HEK293T (cell line): ENCODE data around the gene UCP2.

Experiments
- CTCF ChIA-PET: fragments of 350-600 bp; formaldehyde crosslinking; extraction: SDS; loops from one replicate; lab custom pipeline; 2021; ENCODE audit warnings: antibody characterized with exemption, inconsistent platforms; lab: Yijun Ruan, JAX
- POLR2A ChIA-PET: fragments of 350-600 bp; formaldehyde crosslinking; extraction: SDS; loops from one replicate; lab custom pipeline; 2020; ENCODE audit warnings: antibody characterized with exemption, inconsistent platforms; lab: Yijun Ruan, JAX
- DNase-seq: peaks from one replicate; pipeline ENCODE4 v3.0.0; 2012; ENCODE audit warnings: mixed read lengths; ENCODE audit errors: extremely low spot score
- ARNT ChIP-seq: fragments of 450-650 bp; IDR thresholded peaks from 2 replicates; pipeline ENCODE4 v1.6.1; 2017; ENCODE audit warnings: mild to moderate bottlenecking
- BHLHE40 ChIP-seq: fragments of 450-650 bp; IDR thresholded peaks from 2 replicates; pipeline ENCODE4 v1.6.1; 2016; ENCODE audit warnings: mild to moderate bottlenecking, moderate library complexity, borderline replicate concordance
- CTBP1 ChIP-seq: fragments of 450-650 bp; IDR thresholded peaks from 2 replicates; pipeline ENCODE4 v1.6.1; 2016; ENCODE audit warnings: borderline replicate concordance
- ELF4 ChIP-seq: fragments of 450-650 bp; IDR thresholded peaks from 2 replicates; pipeline ENCODE4 v1.6.1; 2017; ENCODE audit warnings: antibody characterized with exemption
- FOXA1 ChIP-seq: fragments of 450-650 bp; IDR thresholded peaks from 2 replicates; pipeline ENCODE4 v1.6.1; 2016; ENCODE audit warnings: mild to moderate bottlenecking
- FOXK2 ChIP-seq: fragments of 450-650 bp; IDR thresholded peaks from 2 replicates; pipeline ENCODE4 v1.6.1; 2016; ENCODE audit warnings: mild to moderate bottlenecking
- FOXM1 ChIP-seq: fragments of 450-650 bp; IDR thresholded peaks from 2 replicates; pipeline ENCODE4 v1.6.1; 2017; ENCODE audit warnings: mild to moderate bottlenecking, borderline replicate concordance
- HDGF ChIP-seq: fragments of 450-650 bp; IDR thresholded peaks from 2 replicates; pipeline ENCODE4 v1.6.1; 2017; ENCODE audit warnings: antibody characterized with exemption, borderline replicate concordance
- L3MBTL2 ChIP-seq: fragments of 450-650 bp; conservative IDR thresholded peaks from 2 replicates; pipeline ENCODE4 v1.6.1; 2016; ENCODE audit warnings: mild to moderate bottlenecking
- LEF1 ChIP-seq: fragments of 450-650 bp; IDR thresholded peaks from 2 replicates; pipeline ENCODE4 v1.6.1; 2017; ENCODE audit warnings: mild to moderate bottlenecking, borderline replicate concordance
- NFRKB ChIP-seq: fragments of 450-650 bp; IDR thresholded peaks from 2 replicates; pipeline ENCODE4 v1.6.1; 2016; ENCODE audit warnings: mild to moderate bottlenecking, moderate library complexity
- SP1 ChIP-seq: fragments of 450-650 bp; IDR thresholded peaks from 2 replicates; pipeline ENCODE4 v1.6.1; 2017
- SUZ12 ChIP-seq: fragments of 450-650 bp; IDR thresholded peaks from 2 replicates; pipeline ENCODE4 v1.6.1; 2016; ENCODE audit warnings: mild to moderate bottlenecking
- TARDBP ChIP-seq: fragments of 450-650 bp; IDR thresholded peaks from 2 replicates; pipeline ENCODE4 v1.6.1; 2016
- ZNF384 ChIP-seq: fragments of 450-650 bp; IDR thresholded peaks from 2 replicates; pipeline ENCODE4 v1.6.1; 2016
- TF ChIP-seq, protein P1 (sequence below): fragments of 450-650 bp; IDR thresholded peaks from 2 replicates; pipeline ENCODE4 v1.6.1; 2016

Gene UCP2

GRCh38 chr11:74009675-74010305, 27.1 kb upstream of the UCP2 start:
- POLR2A ChIA-PET = no interaction called here
- TF ChIP-seq, protein P1, sequence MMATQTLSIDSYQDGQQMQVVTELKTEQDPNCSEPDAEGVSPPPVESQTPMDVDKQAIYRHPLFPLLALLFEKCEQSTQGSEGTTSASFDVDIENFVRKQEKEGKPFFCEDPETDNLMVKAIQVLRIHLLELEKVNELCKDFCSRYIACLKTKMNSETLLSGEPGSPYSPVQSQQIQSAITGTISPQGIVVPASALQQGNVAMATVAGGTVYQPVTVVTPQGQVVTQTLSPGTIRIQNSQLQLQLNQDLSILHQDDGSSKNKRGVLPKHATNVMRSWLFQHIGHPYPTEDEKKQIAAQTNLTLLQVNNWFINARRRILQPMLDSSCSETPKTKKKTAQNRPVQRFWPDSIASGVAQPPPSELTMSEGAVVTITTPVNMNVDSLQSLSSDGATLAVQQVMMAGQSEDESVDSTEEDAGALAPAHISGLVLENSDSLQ = no peak
- DNase-seq = no peak
- CTCF ChIA-PET = no interaction called here

GRCh38 chr11:74009230-74009547, 26.5 kb upstream of the UCP2 start:
- DNase-seq = no peak
- ChIA-PET POLR2A (no interaction called here), CTCF (no interaction called here)
- TF ChIP-seq ARNT (no peak), SP1 (no peak), BHLHE40 (no peak), L3MBTL2 (no peak), FOXK2 (no peak), FOXM1 (no peak), HDGF (no peak), SUZ12 (no peak), NFRKB (no peak), ZNF384 (no peak), CTBP1 (no peak), LEF1 (no peak)
- TF ChIP-seq, protein P1 = no peak

- ChIA-PET CTCF (no interaction called here), POLR2A (no interaction called here)
- no peak for DNase-seq
- TF ChIP-seq ELF4 = no peak
- TF ChIP-seq ARNT = no peak
- TF ChIP-seq TARDBP = no peak
- no peak for TF ChIP-seq ZNF384
- TF ChIP-seq LEF1 = no peak
- TF ChIP-seq L3MBTL2 = no peak
- no peak for TF ChIP-seq HDGF
- TF ChIP-seq NFRKB = no peak
- TF ChIP-seq, protein P1 = no peak
- no peak for TF ChIP-seq FOXA1
- TF ChIP-seq FOXM1 = no peak
- no peak for TF ChIP-seq SP1
- TF ChIP-seq FOXK2 = no peak
Measured at GRCh38 chr11:74008373-74009229, 26.0 kb upstream of the UCP2 start, which contains the start of gene UCP3. Gene UCP3 (minus strand): TSS chr11:74009085. CDS start chr11:74007042, 2,043 bp downstream.

DNA sequence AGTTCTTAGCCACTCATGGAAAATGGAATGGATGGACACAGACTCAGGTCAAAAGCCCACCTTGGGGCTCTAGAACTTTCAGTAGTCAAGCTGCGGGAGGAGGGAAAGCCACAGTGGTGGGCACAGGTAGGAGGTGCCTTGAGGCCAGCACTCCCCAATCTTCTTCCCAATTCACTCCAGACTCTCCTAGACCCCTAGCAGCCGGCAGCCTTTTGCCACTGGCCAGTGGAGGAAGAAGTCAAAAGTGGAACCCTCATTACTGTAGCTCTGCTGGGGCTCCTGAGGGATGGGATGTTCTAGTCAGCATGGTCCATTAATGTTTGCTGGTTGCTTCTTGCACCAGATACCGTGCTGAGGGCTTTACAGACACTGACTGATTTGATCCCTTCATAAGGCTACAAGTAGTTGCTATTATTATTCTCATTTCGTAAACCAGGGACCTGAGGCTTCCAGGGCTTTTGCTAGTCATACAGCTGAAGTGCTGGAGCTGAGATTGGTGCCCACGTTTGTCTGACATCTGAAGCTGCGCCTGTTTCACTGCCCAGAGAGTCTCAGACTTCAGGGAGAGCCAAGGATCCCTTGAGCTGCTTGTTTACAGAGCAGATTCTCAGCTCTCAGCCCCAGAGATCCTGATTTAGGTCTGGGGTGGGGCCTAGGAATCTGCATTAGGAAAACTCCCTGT, 25.2 kb upstream of the UCP2 start:
- CTCF ChIA-PET = interaction anchor here (0.6 kb wide), 1 partner anchor 382 kb away, joined by 3 read pairs; no protein-coding TSS in a partner anchor
- no peak for DNase-seq
- no peak for TF ChIP-seq FOXM1
- no peak for TF ChIP-seq SUZ12
- TF ChIP-seq TARDBP = no peak
- TF ChIP-seq L3MBTL2 = no peak
- TF ChIP-seq, protein P1 = no peak
- no peak for TF ChIP-seq CTBP1
- no peak for TF ChIP-seq LEF1
- no peak for TF ChIP-seq ARNT
- no peak for TF ChIP-seq FOXK2
- no peak for TF ChIP-seq BHLHE40
- TF ChIP-seq FOXA1 = no peak
- no peak for TF ChIP-seq ZNF384
- no peak for TF ChIP-seq ELF4
- no peak for TF ChIP-seq HDGF
- TF ChIP-seq SP1 = no peak
- POLR2A ChIA-PET = interaction anchor here (1.0 kb wide), 1 partner anchor 10 kb away, joined by 3 read pairs; no protein-coding TSS in a partner anchor

DNA sequence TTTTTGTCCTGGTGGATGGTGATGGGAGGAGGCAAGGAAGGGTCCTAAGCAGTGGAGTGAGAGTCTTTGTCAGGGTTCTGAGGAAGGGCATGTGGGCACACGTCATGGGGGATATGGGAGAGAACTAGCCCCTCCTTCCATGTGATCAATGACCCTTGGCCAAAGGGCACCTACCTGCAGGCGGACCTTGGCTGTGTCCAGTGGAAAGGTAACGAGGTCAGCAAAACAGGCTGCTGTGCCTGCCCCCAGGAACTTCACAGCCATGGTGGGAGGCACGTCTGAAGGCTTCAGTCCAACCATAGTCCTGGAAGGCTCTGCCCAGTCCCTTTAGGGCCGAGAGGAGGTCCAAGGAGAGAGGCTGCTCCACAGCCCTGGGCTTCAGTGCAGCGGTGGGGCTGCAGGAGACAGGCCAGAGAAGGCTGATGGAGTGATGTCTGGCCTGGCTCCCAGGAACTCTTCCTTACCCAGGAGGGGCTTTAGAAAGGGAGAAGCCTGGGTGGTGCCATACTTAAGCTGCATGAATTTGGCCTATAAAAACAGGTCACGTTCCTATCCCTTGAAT, 24.2 kb upstream of the UCP2 start:
- TF ChIP-seq FOXM1 = no peak
- TF ChIP-seq, protein P1 = no peak
- no peak for TF ChIP-seq ARNT
- TF ChIP-seq ELF4 = no peak
- TF ChIP-seq NFRKB = no peak
- no peak for TF ChIP-seq CTBP1
- TF ChIP-seq SUZ12 = no peak
- TF ChIP-seq TARDBP = no peak
- DNase-seq = no peak
- POLR2A ChIA-PET = no interaction called here
- CTCF ChIA-PET = interaction anchor here (0.6 kb wide), 1 partner anchor 381 kb away, joined by 3 read pairs; no protein-coding TSS in a partner anchor
